NCI-H2196 treated with DMSO at 0.1 percent for 48 hours (cell line): ENCODE results near the gene BMP7.
"Not testable (repeated sequence)": the region's sequence is repeated elsewhere in the genome, so short reads cannot be mapped to it uniquely, and the experiment has no call there.

Experiments
- DNase-seq: peaks from one replicate; lab custom pipeline; 2025; ENCODE audit not compliant: unreplicated experiment; lab: John Stamatoyannopoulos, UW

The BMP7 gene

GRCh38 chr20:57288651-57289277 lies 22.3 kb upstream of the BMP7 start:
- no peak for DNase-seq

DNA sequence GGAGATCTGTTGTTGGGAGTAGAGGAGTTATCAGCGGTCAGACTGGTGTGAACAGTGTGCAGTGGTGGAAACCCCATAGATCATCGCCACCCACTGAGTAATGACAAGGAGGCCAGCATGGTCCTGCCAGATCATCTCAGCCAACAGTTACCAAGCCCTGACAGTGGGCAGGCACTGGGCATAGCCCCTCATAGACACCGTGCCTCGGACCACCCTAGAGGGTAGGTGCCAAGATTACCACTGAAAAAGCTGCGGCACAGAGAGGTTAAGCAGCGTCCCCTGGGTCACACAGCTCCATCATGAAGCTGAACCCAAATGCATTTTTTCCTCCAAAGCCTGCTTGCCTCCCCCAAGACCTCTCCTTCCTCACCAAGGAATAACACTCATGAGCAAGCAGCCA lies 21.5 kb upstream of the BMP7 start:
- no peak for DNase-seq

DNA sequence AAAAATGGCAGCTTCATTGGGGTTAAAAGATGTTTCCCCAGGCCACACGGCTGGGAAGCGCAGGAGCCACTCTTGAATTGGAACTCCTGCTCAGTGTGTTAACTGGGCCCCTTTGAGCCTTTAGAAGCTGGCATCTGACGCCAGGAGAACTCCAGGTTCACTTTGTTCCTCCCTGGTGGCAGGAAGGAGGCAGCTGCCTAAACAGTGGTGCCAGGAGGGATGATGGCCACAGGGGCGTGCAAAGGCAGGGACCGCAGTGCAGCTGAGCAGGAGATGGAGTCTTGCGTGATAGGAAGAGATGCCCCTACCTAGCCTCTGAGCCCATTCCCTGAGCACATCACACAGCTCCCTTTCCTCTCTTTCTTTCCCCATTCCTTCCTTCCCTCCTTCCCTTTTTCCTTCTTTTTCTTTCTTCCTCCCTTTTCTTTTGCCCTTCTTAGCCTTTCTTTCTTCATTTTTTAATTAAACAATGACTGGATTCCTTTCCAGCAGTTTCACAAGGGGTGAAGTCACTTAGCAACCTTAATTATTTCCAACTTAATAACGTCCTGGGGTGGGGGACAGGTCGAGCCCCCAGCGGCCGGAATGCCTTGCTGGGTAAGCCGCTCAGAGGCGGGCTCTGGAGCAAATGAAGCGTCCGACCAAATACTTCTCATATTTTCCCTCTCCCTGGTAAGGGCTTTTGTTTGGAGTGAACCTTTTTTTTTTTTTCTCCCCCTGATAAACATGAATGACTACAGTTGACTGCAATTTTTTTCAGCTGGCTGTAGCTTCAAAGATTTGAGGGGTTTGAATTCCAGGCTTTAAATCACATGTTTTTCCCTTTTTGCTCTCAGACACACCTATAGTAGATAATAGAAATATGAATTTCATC lies 20.8 kb upstream of the BMP7 start:
- DNase-seq = no peak

DNA sequence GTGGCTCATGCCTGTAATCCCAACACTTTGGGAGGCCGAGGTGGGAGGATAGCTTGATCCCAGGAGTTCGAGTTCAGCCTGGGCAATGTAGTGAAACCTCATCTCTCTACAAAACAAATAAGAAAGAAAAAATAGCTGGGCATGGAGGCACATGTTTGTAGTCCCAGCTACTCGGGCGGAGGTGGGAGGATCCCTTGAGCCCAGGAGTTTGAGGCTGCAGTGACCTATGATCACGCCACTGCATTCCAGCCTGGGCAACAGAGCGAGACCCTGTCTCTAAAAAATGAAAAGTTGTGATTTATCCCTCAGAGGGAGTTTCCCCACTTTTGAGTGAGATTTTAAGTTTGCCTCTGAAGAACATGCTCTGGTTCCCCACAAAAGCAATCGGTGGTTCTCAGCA lies 17.4 kb upstream of the BMP7 start:
- no peak for DNase-seq

GRCh38 chr20:57282670-57283361 lies 16.4 kb upstream of the BMP7 start:
- DNase-seq = no peak

GRCh38 chr20:57281900-57282299 lies 15.5 kb upstream of the BMP7 start:
- DNase-seq = no peak

GRCh38 chr20:57280221-57280620 lies 13.8 kb upstream of the BMP7 start:
- DNase-seq = no peak

- not testable (repeated sequence) for DNase-seq
These were observed 13.1 kb upstream of the BMP7 start for GRCh38 chr20:57279548-57279947.

- no peak for DNase-seq
These were observed 12.0 kb upstream of the BMP7 start for GRCh38 chr20:57278457-57278856.

DNA sequence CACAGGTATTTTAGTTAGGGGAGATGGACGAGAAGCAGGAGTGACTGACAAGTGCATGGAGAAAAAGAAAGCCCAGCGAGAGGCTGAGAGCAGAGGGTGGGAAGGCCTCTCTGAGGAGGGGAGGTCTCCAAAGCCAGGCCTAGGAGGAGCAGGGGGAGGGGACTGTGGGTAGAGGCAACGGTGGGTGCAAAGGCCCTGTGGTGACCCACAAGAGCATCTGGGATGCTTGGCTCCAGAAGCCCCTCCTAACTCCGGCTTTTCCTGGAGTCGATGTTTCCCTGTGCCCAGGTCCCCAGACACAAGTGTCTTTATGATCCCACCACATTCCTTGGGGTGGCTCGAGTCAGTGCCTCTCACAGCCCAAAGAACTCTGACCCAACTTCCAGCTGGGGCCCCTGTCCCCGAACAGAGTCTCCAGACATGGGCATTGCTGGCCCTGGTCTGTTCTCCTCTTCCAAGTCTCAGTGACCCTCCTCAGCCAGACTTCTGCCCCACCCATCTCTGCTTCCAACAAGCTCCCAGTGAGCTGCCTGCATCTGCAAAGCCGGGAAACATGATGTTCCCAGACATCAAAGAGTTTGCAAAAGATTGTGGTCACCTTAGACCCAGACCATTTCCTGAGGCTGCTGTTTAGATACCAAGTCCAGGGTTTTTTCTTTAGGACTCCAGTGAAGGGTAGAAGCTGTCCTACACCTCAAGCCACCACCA lies 11.1 kb upstream of the BMP7 start:
- DNase-seq = no peak

DNA sequence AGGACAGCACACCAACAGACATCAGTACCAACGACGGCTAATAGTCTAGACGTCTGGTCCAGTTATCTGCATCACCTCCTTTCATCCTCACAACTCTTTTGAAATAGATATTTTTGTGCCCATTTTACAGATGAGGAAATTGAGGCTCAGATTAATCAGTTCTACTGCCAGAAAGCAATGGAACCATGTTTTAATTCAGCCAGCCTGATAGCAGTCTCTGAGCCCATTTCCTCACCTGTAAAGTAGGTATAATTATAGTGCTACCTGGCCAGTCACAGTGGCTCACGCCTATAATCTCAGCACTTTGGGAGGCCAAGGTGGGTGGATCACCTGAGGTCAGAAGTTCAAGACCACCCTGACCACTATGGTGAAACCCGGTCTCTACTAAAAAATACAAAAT lies 9.8 kb upstream of the BMP7 start:
- DNase-seq = no peak

- no peak for DNase-seq
These were observed 9.4 kb upstream of the BMP7 start for GRCh38 chr20:57275813-57276212.

GRCh38 chr20:57275334-57275733 lies 8.9 kb upstream of the BMP7 start:
- DNase-seq = no peak

- DNase-seq = no peak
These were observed 8.4 kb upstream of the BMP7 start for GRCh38 chr20:57274846-57275245.

DNA sequence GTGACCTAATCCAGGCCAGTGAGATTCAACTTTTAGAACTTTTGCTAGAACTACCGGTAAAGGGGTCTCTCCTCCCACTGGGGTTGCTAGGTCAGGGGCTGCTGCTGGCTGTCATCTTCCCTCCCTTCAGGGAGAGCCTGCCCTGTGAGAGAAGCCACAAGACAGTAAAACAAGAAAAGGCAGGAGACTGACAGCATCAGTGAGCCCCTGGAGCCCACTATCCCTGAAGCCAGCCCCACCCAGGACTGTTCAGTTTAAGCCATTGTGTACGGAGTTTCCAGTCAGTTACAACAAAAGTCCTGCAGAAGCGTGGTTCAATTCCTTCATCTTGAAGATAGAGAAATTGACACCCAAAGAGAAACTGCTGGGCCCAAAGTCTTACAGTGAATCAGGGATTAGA lies 7.9 kb upstream of the BMP7 start:
- no peak for DNase-seq

- DNase-seq = no peak
These were observed 6.6 kb upstream of the BMP7 start for GRCh38 chr20:57272883-57273535.

DNA sequence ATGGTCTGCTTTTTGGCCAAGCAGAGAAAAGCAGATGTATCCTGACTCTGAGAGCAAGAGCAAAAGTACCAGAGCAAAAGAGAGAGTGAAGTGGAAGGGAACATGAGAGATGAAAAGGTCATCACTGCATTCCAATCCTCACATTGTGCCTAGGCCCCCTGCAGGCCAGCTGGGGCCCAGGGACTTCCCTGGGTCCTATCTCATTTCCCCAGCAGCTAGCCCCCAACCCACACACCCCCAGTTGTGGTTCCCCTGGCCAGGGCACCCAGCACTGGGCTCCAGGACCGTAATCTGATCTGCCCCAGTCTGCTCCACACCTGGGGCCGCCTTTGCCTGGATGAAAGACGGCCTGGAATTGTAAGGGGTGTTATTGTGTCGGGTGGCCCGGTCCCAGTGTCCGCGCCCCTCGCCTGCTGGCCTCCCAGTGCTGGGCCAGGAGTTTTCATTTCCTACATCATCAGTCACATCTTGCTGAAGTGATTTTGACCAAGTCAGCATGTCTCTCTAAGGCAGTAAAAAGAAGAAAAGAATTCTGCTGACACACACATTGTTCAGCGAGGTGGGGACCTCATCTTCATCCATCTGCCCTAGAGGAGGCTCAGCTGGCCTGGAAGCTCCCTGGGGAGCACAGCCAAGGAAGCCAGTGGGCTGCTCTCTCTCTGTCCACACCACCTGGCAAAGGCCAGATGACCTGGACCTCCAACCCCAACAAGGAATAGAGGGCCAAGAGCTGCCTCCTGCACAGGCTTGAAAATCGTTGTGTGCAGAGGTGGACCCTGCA lies 4.0 kb upstream of the BMP7 start:
- no peak for DNase-seq

GRCh38 chr20:57269148-57269984 lies 2.9 kb upstream of the BMP7 start:
- DNase-seq = no peak

- DNase-seq = no peak
These were observed 2.1 kb upstream of the BMP7 start for GRCh38 chr20:57268399-57269076.
